ENCODE measurements around the gene MEPCE. TPM values are rescaled to one million over a fixed set of nuclear protein-coding genes. Genes with fewer than 3 reads are reported as not detected.

Gene MEPCE
- total and polyA plus RNA-seq, 10 of the 15 experiments (the other 5 are each of a cell fraction or from before 2014, with no cell fraction given), result 8.2 to 48.0 (median 22.1) TPM

DNA sequence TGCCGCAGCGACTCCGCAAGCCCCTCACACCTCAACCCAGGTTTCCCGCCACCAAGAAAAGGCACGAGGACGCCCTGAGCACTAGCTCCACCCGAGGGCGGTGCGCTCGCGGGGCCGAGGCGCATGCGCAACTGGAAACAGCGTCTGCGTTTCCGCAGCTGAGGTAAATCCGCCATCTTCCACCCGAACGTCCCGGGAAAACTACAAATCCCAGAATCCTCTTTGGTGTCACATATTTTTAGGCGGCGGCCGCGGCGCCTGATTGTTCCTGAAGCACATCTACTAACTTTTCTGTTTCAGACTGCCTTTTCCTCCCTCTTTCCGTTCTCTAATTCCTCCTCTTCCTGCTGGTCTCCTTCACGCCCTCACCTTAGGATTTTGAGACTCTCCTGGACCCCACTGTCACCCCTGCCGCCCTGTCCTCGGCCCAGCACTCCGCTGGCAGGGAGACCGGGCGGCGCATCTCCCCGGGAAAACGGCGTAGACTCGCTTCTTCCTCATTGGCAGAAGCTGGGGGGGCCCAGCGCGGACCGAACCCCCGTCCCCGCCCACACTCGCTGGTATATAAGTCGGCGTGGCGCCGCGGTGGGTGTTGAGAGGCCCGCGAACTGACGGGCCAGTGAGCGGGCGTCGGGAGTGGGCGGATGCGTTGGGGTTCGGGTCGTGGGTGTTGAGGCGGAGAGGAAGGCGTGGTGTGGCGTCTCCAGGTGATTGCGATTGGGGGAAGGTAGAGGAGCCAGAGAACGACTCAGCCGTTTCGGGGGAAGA lies 1.2 kb upstream of the MEPCE start, which contains the start of gene ZCWPW1 (continued):
- TF ChIP-seq ZNF592 (IDR thresholded peaks at IDR 0.05) (no peak), ZSCAN29 (IDR thresholded peaks at IDR 0.05) (no peak), HDGF (IDR thresholded peaks at IDR 0.05) (0 out of 2 replicates have a peak, but pooled peaks have one; percentile 73), SMARCA5 (IDR thresholded peaks at IDR 0.05) (peak; percentile 58; the same call in 1 of the 2 replicates), ZBED1 (IDR thresholded peaks at IDR 0.05; ENCODE audit: borderline replicate concordance) (peak; percentile 93), NR2C1 (IDR thresholded peaks at IDR 0.05) (peak; percentile 44), BRCA1 (IDR thresholded peaks at IDR 0.05; ENCODE audit: low read depth, low read length) (no peak), HDAC6 (IDR thresholded peaks at IDR 0.05; ENCODE audit: unreplicated experiment) (peak; percentile 92), GABPA (IDR thresholded peaks at IDR 0.05; ENCODE audit: low read depth) (no peak), E2F8 (IDR thresholded peaks at IDR 0.05; ENCODE audit: low read depth, partially characterized antibody) (peak; percentile 91), NFYB (IDR thresholded peaks at IDR 0.05; ENCODE audit: insufficient read depth, low read depth, low read length) (peak; percentile 51; the same call in 1 of the 2 replicates), MAX (IDR thresholded peaks at IDR 0.05; ENCODE audit: low read depth, low read length) (peak; percentile 99), E4F1 (IDR thresholded peaks at IDR 0.05; ENCODE audit: borderline replicate concordance, partially characterized antibody) (no peak), MEF2A (IDR thresholded peaks at IDR 0.05; ENCODE audit: insufficient read depth, low read depth, low read length) (0 out of 2 replicates have a peak, but pooled peaks have one; percentile 12)
- TF ChIP-seq, protein P1, sequence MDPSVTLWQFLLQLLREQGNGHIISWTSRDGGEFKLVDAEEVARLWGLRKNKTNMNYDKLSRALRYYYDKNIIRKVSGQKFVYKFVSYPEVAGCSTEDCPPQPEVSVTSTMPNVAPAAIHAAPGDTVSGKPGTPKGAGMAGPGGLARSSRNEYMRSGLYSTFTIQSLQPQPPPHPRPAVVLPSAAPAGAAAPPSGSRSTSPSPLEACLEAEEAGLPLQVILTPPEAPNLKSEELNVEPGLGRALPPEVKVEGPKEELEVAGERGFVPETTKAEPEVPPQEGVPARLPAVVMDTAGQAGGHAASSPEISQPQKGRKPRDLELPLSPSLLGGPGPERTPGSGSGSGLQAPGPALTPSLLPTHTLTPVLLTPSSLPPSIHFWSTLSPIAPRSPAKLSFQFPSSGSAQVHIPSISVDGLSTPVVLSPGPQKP (IDR thresholded peaks at IDR 0.05; ENCODE audit: low read depth, low read length), result peak; percentile 11; the same call in 1 of the 2 replicates
- TF ChIP-seq, protein P2, sequence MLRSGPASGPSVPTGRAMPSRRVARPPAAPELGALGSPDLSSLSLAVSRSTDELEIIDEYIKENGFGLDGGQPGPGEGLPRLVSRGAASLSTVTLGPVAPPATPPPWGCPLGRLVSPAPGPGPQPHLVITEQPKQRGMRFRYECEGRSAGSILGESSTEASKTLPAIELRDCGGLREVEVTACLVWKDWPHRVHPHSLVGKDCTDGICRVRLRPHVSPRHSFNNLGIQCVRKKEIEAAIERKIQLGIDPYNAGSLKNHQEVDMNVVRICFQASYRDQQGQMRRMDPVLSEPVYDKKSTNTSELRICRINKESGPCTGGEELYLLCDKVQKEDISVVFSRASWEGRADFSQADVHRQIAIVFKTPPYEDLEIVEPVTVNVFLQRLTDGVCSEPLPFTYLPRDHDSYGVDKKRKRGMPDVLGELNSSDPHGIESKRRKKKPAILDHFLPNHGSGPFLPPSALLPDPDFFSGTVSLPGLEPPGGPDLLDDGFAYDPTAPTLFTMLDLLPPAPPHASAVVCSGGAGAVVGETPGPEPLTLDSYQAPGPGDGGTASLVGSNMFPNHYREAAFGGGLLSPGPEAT (IDR thresholded peaks at IDR 0.05; ENCODE audit: low read depth), result peak; percentile 81

Data from GM12878 (cell line).